ENCODE results near the gene NLGN1.

Gene NLGN1

GRCh38 chr3:173732237-173732636 is 334.7 kb downstream of the NLGN1 start:
- DNase-seq = no peak

GRCh38 chr3:173733029-173733652 is 335.6 kb downstream of the NLGN1 start:
- peak; percentile 10 to 34 for DNase-seq

GRCh38 chr3:173734473-173734872 is 336.9 kb downstream of the NLGN1 start:
- DNase-seq = no peak

- peak in 1 of 2 experiments; percentile 42 for DNase-seq
Observed at GRCh38 chr3:173734895-173735294, 337.4 kb downstream of the NLGN1 start.

- DNase-seq = no peak
Observed at GRCh38 chr3:173735841-173736240, 338.3 kb downstream of the NLGN1 start.

GRCh38 chr3:173737167-173737808 is 339.7 kb downstream of the NLGN1 start:
- DNase-seq = no peak

GRCh38 chr3:173739726-173740125 is 342.2 kb downstream of the NLGN1 start:
- DNase-seq = peak in 1 of 2 experiments; percentile 25

- no peak for DNase-seq
Observed at GRCh38 chr3:173742491-173742890, 344.9 kb downstream of the NLGN1 start.

GRCh38 chr3:173743111-173743510 is 345.6 kb downstream of the NLGN1 start:
- no peak for DNase-seq

- no peak for DNase-seq
Observed at GRCh38 chr3:173743516-173743915, 346.0 kb downstream of the NLGN1 start.

- DNase-seq = no peak
Observed at GRCh38 chr3:173744479-173744878, 346.9 kb downstream of the NLGN1 start.

- no peak for DNase-seq
Observed at GRCh38 chr3:173744895-173745294, 347.4 kb downstream of the NLGN1 start.

GRCh38 chr3:173745952-173746682 is 348.6 kb downstream of the NLGN1 start:
- DNase-seq = no peak

GRCh38 chr3:173747427-173747826 is 349.9 kb downstream of the NLGN1 start:
- no peak for DNase-seq

- DNase-seq = peak in 1 of 2 experiments; percentile 25
Observed at GRCh38 chr3:173748105-173748504, 350.6 kb downstream of the NLGN1 start.

- no peak for DNase-seq
Observed at GRCh38 chr3:173750095-173750494, 352.6 kb downstream of the NLGN1 start.

- DNase-seq = no peak
Observed at GRCh38 chr3:173750591-173750990, 353.0 kb downstream of the NLGN1 start.

GRCh38 chr3:173753593-173753992 is 356.0 kb downstream of the NLGN1 start:
- no peak for DNase-seq

GRCh38 chr3:173755161-173755560 is 357.6 kb downstream of the NLGN1 start:
- DNase-seq = no peak

- no peak for DNase-seq
Observed at GRCh38 chr3:173761161-173761560, 363.6 kb downstream of the NLGN1 start.

GRCh38 chr3:173762501-173762900 is 365.0 kb downstream of the NLGN1 start:
- DNase-seq = no peak

GRCh38 chr3:173770011-173770410 is 372.5 kb downstream of the NLGN1 start:
- DNase-seq = no peak

- DNase-seq = no peak
Observed at GRCh38 chr3:173770796-173771573, 373.4 kb downstream of the NLGN1 start.

Measured in NCI-H526 (cell line).